Right renal cortex interstitium (tissue), 3 donors: Measurements from ENCODE around the gene FAM184A. TPM values are rescaled to one million over a fixed set of nuclear protein-coding genes. Genes with fewer than 3 reads are reported as not detected.
A peak's percentile ranks its signal among the peaks of the same experiment; 100 is the strongest.
"Not testable (repeated sequence)": the region's sequence is repeated elsewhere in the genome, so short reads cannot be mapped to it uniquely, and the experiment has no call there.

Source experiments
- DNase-seq, 3 donors: peaks; one replicate each; pipeline ENCODE4 v3.0.0-alpha.2; 2013; ENCODE audit warnings: low read depth in 3 of 3, low spot score in 2 of 3
- polyA plus RNA-seq, 3 donors: library from polyadenylated mRNA; unstranded; fragments of 120-200 nt; gene quantifications; one replicate each; pipeline ENCODE4 v1.2.1, GENCODE V29; 2013; ENCODE audit not compliant: insufficient read length in 3 of 3

The FAM184A gene, protein sequence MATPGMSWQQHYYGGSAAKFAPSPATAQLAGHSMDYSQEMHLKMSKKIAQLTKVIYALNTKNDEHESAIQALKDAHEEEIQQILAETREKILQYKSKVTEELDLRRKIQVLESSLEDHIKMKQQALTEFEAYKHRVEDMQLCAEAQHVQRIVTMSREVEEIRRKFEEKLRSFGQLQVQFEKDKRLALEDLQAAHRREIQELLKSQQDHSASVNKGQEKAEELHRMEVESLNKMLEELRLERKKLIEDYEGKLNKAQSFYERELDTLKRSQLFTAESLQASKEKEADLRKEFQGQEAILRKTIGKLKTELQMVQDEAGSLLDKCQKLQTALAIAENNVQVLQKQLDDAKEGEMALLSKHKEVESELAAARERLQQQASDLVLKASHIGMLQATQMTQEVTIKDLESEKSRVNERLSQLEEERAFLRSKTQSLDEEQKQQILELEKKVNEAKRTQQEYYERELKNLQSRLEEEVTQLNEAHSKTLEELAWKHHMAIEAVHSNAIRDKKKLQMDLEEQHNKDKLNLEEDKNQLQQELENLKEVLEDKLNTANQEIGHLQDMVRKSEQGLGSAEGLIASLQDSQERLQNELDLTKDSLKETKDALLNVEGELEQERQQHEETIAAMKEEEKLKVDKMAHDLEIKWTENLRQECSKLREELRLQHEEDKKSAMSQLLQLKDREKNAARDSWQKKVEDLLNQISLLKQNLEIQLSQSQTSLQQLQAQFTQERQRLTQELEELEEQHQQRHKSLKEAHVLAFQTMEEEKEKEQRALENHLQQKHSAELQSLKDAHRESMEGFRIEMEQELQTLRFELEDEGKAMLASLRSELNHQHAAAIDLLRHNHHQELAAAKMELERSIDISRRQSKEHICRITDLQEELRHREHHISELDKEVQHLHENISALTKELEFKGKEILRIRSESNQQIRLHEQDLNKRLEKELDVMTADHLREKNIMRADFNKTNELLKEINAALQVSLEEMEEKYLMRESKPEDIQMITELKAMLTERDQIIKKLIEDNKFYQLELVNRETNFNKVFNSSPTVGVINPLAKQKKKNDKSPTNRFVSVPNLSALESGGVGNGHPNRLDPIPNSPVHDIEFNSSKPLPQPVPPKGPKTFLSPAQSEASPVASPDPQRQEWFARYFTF
- 10 to 100 TPM; 10.2 to 11.5 (median 10.3) TPM for polyA plus RNA-seq

DNA sequence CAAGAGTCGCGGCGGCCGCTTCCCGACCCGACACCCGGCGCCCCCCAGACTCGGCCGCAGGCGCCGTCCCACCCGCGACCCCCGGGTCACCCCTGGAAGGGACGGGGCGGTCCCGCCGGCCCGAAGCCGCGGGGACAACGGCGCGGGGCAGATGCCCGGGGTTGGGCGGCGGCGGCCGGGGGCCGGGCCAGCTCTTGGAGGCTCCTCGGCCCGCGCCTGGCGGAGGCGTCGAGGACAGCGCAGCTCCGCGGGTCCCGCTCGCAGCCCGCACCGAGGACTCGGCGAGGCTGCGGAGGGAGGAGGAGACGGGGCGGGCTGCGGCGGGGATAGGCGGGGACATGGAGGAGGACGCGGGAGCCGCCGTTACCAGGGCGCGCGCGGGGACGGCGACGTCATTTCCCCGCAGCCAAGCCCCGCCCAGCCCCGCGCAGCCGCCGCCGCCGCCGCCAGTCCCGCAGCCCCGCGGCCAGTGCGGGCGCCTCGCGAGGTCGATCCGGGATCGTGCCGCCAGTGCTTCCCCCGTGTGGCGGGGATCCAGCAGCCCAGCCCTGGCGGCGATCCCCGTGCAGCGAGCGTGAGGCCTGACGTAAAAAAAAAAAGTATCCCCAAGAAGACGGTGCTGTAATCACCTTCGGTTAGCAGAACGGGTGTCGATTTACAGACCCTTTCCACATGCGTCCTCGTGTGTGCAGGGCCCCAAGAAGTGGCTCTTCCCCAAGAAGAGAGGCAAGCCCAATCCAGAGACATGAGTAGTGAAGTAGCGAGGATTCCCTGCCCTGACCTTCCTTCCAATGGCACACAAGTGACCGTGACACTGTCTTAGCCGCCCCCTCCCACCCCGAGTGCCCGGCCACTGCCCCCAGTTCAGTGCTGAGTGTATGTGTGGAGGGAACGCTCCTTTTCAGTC, at the start of gene FAM184A:
Gene FAM184A (minus strand): TSS at position 289 of the 907 bp plus-strand sequence. CDS start 365 bp downstream, outside the sequence.
- peak in 1 of 3 donors; percentile 35 for DNase-seq

DNA sequence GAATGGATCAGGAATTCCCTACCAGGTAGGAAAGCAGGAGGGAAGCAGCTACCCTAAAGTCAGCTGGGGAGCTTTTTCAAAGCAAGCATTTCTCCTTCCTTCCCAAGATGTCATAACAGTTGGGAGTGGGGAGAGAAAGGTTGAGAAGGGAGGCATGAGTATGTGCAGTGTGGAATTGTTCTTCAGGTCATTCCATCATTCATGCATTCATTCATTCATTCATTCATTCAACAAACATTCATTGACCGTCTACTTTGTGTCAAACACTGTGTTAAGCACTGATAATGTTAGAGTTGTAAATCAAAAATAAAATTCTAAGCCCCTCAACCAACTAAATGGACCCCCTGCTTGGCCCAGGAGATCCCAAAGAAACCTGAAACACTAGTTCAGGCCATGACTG, 49.2 kb upstream of the FAM184A start:
- DNase-seq, result no peak

DNA sequence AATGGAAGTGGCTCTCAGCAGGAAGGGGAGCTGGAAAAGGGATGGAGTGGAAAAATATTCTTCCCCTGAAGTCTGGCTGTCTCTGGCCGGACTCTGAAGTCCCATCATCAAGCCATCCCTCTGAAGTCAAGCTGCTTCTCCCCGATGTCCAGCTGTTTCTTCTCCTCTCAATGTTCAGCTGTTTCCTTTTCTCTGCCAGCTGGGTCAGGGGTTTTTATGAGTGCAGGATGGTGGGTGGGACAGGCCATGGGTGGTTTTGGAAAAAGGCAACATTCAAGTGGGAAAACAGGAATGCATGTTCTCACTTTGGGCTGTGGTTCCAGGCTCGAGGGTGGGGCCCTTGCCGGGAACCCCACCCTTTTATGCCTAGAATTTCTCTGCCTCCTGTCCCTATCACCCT, 48.4 kb upstream of the FAM184A start:
- DNase-seq, result no peak

DNA sequence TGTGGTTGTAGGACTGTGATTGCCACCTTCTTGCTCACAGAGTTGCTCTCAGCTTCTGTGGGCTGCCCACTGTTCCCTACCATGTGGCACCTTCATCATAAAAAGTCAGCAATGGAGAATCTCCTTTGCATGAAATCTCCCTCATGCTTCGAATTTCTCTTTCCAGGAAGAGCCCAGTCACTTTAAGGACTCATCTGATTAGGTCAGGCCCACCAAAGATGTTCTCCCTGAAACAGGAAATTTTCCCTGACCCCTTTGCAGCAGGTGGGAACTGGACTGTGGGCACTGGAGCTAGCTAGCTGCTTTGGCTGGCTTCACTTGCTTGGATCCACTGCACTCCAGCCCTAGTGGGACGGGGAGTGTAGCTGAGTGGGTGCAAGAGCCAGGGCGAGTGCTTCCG, 47.7 kb upstream of the FAM184A start:
- no peak for DNase-seq

DNA sequence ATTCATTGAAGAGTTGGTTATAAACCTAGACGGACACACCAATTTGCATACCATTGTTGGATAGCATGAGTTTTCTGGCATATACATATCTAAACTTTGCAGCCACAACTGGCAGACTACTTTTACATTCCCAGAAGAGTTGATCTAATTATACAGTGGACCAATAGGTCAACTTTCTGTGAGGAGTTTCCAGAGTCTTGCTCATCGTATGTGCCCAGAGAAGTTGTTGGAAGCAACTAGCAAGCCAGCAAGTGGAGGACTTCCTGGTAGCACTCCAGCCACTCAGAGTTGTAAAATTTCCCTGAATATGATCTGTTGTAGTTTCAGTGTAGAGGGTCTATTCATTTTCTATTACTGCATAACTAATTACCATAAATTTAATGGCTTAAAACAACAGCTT, 47.1 kb upstream of the FAM184A start:
- no peak for DNase-seq

DNA sequence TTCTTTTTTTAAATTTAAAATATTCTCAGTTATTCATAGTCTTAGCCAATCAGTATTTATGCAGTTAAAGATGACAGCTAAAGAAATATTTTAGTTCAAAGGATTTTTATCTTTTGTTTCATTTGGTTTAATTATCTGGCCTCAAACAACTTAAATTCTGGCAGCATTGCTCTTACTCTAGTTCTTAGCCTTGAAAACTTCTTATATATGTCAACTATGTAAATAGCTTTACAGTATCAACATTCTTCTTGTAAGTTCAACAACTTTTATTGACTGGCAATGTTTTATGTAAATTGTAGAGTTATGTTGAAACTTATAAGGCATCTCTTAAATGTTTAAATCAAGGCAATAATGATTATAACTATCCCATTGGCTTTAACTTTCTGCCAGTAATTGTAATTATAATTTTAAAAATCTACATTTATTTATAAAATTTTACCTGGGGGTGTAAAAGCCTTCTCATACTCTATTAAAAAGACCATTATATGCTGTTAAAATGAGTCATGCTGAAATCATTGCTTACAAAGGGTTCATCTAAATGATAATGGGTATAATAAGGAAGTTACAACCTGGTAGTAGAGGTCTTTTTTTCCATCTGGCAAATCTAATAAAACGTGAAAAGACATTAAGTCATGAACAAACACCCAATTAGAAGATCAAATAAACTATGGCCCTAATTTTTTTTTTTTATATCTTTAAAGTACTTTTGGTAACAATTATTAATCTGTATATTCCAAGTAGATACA, 45.8 kb upstream of the FAM184A start:
- DNase-seq, result no peak

DNA sequence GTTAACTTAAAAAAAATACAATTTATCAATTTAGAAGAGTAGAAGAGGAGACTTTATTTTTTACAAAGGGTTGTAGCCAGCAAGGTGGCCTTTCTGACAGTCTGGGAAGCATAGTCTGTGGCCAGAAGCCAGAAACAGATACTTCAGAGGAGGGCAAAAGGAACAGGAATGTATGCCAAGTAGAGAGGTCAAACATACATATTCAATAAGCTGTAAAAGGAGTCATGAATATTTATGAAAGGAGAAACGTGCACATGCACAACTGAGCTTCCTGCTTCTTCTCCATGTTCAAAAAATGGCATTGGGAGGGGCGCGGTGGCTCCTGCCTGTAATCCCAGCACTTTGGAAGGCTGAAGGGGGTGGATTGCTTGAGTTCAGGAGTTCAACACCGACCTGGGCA, 43.9 kb upstream of the FAM184A start:
- DNase-seq, result no peak

DNA sequence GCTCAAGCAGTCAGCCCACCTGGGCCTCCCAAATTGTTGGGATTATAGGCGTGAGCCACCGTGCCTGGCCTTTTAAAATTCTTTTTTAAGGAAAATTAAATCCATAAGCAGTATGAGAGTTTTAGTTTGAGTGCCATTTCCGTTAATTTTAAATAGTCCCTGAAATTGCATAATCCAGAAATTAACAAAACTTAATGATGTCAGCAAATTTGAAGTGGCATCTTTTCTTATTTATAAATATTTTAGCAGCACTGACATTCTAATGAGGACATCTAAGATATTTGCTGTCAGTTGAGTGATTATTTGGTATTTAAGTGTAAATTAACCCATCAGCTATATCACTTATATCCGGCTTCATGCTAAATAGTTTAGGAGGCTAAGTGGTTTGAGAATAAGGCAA, 42.9 kb upstream of the FAM184A start:
- no peak for DNase-seq

DNA sequence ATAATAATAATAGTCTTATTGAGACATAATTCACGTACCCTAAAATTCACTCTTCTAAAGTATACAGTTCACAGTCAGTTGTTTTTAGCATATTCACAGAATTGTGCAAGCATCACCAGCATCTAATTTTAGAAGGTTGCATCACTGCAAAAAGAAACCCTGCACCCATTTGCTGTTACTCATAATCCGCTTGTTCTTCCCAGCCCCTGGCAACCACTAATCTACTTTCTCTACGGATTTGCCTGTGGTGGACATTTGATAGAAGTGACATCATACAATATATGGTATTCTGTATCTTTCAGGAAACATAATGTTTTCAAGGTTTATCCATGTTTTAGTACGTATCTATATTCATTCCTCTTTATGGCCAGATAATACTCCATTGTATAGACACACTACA, 41.5 kb upstream of the FAM184A start:
- no peak for DNase-seq

DNA sequence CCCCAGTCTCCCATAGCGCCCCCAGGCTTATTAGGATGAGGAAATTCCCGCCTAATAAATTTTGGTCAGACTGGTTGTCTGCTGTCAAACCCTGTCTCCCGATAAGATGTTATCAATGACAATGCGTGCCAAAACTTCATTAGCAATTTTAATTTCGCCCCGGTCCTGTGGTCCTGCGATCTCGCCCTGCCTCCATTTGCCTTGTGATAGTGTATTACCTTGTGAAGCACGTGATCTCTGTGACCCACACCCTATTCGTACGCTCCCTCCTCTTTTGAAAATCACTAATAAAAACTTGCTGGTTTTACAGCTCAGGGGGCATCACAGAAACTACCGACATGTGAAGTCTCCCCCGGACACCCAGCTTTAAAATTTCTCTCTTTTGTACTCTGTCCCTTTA, 40.6 kb upstream of the FAM184A start:
- DNase-seq, result not testable (repeated sequence)

DNA sequence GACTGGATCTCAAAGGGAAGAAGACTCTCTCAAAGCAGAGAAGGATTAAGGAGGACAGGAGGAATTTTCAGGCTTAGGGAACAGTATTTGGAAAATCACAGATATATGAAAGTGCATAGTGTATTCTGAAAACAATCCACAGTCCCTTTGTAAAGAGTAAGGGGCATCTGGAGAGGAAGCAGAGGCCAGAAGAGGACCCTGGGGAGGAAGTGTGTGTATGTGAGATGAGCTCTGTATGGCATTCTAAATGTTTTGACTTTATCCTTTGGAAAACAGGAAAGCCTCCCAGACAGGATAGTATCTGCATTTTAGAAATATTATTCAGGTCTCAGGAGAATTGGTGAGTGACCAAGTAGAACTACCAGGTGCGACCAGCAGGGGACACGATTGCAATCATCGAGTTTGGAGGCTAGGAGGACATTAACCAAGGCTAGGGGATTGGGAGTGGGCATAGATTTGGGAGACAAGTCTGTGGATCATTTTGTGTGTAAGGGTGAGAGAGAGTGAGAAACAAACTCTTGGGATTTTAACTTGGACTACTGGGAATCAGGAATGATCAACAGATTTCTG, 38.3 kb upstream of the FAM184A start:
- no peak for DNase-seq

DNA sequence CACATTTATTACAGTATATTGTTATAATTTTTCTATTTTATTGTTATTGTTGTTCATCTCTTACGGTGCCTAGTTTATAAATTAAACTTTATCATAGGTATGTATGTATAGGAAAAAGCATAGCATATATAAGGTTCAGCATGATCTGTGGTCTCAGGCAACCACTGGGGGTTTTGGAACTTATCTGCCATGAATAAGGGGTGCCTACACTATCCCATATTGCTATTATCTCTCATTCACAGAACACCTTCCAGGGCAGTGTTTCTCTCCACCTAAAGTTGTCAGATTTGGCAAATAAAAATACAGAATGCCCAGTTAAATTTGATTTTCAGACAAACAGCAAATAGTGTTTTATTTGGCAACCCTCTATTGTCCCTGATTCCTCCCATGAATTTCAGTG, 35.5 kb upstream of the FAM184A start:
- DNase-seq, result no peak

DNA sequence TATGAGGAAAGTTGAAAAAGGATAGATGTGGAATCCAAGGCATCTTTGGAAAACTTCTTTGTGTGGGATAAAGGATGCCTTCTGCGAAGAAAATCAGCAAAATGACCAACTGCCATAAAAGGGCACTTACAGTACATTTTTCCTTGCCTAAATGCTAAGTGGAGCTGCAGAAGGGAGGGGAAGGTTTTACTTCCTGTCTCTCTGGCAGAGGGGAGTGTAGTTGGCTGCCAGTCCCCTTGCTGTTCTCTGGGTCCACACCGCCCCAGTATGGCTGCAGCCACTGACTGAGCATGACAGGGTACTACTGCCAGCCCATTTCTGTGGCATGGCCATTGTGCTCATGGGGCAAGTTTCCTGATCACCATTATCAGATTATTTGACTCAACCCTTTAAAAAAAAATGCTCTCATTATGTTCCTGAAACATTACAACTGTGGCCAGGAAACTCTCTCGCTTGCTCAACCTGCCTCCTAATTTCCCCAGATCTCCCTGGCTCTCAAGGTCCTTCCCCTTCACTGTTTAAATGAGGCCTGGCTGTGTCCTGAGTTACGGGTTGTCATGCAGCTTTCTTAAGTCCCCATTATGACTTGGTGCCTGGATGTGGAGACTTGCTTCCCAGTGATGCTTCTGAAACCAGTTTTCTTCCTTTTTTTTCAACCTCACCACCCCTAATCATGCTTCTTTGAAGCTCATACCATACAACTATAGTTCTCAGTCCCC, 34.5 kb upstream of the FAM184A start:
- DNase-seq, result no peak

DNA sequence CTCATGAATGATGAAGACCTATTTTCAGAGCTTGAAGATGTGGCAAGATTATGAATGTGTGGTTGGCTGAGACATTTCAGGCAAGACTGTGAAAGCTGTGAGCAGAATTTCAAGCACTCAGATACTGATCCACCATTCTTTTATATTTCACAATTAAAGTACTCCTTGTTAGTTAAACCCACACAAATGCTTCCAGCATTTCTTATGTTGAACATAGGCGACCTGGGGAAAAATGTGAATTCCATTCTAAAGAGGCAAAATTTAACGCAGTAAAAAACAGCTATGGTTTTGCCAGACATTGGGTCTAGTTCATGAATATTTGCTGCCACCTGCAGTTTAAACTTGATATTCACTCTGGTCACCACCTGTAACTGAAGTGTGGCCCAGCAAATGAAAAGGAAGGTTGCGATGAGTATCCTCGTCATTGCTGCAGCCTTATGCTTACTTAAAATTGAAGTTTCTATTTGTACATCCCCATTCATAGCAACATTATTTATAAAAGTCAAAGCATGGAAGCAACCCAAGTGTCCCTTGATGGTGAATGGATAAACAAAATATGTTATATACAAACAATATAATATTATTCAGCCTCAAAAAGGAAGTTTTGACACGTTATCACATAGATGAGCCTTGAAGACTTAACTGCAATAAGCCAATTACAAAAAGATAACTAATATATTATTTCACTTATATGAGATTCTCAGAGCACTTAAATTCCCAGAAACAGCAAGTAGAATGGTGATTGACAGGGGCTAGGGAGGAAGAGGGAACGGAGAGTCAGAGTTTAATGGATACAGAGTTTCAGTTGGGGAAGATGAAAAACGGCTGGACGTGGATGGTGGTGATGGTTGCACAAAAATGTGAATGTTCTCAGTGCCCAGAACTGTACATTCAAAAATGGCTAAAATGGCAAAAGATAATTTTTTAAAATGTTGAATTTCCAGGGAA, 32.4 kb upstream of the FAM184A start:
- peak; percentile 20 to 46 (median 29) for DNase-seq

DNA sequence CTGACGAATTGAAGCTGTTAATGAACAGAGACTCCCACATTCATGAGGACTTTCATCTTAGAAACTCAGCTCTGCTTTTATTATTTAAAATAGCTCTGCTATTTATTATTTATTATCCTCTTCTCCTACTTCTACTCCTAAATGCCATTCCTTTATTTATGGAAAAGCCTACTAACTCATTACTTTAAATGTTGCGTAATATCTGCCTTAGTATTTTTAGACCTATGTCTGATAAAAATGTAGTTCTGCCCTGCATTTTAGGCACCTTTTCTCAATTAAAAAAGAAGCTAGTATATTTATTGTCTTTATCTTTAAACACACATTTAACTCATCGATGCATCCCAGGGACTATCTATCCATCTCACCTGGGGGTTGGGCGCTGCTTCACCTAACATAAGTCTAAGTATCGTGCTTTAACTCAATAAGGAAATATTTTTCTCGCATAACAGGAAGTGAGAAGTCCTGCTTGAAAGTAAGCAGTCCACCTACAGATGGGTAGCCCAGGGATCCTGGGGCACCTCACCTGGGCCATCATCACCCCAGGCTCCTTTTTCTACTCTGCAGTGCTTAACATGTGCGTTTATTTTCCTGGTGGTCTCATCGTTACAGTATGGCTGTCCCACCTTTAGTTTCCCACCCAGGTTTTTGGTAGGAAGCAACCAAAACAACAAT, 31.3 kb upstream of the FAM184A start:
- DNase-seq, result no peak

DNA sequence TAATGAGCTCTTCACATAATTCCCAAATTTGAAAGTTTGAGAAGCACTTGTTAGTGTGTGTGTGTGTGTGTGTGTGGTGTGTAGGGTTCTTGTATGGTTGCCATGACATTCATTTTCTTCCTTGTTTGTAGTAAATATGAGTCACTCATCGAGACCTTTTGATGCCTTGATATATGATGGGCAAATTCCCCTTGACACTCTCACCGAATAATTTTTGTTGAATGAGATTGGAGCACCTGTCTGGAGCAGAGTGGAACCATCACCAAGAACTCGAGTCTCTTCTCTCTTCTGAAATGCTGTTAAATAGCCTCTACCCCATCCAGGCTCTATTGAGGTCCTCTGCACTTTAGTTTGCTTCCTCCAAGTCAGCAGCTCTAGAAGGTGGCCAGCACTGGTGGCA, 29.6 kb upstream of the FAM184A start:
- no peak for DNase-seq

DNA sequence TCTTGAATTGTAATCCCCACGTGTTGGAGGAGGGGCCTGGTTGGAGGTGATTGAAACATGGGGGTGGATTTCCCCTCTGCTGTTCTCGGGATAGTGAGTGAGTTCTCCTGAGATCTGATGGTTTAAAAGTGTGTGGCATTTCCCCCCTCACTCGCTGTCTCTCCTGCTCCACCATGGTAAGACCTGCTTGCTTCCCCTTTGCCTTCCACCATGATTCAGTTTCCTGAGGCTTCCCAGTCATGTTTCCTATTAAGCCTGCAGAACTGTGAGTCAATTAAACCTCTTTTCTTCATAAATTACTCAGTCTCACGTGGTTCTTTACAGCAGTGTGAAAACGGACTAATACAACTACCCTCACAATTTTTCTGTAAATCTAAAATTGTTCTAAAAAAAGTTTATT, 26.8 kb upstream of the FAM184A start:
- DNase-seq, result no peak
